ENCODE data around the gene ATP2B2. TPM values are rescaled to one million over a fixed set of nuclear protein-coding genes. Genes with fewer than 3 reads are reported as not detected.

Gene ATP2B2
- polyA plus RNA-seq, 5 donors = 0.03 to 0.24 (median 0.13) TPM; not detected in 1

DNA sequence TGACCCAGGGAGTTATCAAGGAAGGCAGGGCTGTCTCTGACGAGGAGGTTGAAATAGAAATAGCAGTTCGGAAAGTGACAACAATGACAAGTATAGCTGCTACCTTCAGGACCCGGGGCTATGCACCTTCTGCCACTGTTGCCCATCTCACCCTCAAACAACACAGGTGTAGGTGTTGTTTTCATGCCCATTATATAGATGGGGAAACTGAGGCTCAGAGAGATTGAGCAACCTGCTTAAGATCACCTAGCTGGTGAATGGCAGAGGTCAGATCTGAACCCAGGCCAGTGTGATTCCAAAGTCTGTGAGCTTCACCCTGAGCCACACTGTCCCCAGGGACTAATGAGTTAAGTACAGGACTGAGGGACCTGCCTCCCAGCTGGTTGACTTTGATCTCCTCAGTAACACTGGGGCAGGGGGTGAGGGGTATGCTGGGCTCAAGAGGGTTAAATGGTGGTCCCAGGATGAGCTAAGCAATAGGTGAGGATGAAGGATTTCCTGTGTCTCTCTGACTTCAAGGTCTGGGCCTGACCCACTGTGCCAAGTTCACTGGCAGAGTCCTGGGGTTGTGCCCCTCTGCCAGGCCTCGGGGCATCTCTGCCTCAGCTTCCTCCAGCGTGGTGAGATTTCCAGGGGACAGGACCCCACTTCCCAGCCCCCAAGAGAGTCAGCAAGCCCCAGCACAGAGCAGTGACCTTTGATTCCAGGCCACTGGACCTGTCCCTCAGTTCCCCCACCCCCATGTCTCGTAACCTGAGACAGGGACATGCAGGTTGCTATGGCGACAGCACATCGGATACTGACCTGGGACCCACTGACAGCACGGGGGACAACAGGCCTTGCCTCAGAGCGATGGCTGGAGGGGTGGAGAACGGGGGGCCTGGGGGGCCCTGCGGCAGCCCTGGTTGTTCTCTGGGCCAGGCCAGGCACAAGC lies 35.0 kb downstream of the ATP2B2 start:
- DNase-seq = no peak

GRCh38 chr3:10469441-10470119 lies 35.8 kb downstream of the ATP2B2 start:
- no peak for DNase-seq

DNA sequence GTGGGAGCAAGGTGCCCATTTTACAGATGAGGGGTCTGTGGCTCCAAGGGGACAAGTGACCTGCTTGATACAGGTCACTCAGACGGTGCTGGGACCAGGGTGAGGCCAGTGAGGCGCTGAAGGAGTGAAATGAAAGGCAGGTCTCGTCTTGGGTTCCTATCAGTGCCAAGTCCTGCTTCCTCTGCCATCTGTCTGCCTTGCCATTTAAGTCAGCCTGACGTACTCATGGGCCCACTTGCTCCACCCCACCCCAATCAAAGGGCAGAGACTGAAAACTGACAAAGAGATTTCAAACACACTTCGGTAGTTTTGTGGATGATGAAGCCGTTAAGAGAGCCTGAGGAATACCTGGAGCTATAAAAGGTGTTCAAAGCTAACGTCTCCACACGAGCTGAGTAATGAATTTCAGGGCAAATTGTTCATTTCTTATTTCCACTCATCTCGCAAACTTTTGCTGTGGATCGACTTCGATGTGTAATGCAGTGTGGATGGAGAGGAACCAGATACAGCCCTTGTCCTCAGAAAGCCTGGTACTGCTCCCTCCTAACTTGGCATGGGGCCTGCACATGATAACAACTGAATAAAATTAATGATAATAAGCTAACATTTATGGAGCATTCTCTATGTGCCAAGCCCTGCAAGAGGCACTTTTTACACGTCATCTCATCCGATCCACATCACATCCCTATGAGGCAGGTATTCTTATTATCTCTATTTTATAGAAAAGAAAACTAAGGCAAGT lies 36.6 kb downstream of the ATP2B2 start:
- DNase-seq = no peak

- no peak for DNase-seq
Measured at GRCh38 chr3:10467904-10468612, 37.3 kb downstream of the ATP2B2 start.

GRCh38 chr3:10467204-10467603 lies 38.2 kb downstream of the ATP2B2 start:
- DNase-seq = no peak

- no peak for DNase-seq
Measured at GRCh38 chr3:10466186-10466585, 39.2 kb downstream of the ATP2B2 start.

DNA sequence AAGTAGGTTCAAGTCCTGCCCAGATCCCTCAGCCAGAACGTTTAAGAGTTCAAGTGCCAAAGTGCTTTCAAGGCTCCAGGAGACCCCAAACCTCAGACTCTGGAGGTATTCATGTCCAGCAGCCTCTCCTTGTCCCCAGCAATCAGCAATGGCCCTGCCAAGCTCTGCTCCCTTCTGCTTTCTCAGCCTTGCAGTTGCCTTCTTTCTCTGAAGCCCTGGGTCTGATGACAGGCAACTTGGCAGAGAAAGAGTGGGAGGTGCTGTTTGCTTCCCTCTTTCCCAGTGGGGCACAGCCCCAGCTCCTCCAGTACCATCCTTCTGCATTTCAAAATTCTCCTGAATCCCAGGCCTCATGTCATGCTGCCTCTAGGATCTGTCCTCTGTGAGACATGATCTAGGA lies 40.2 kb downstream of the ATP2B2 start:
- DNase-seq = no peak

GRCh38 chr3:10463533-10464434 lies 41.6 kb downstream of the ATP2B2 start:
- no peak for DNase-seq

DNA sequence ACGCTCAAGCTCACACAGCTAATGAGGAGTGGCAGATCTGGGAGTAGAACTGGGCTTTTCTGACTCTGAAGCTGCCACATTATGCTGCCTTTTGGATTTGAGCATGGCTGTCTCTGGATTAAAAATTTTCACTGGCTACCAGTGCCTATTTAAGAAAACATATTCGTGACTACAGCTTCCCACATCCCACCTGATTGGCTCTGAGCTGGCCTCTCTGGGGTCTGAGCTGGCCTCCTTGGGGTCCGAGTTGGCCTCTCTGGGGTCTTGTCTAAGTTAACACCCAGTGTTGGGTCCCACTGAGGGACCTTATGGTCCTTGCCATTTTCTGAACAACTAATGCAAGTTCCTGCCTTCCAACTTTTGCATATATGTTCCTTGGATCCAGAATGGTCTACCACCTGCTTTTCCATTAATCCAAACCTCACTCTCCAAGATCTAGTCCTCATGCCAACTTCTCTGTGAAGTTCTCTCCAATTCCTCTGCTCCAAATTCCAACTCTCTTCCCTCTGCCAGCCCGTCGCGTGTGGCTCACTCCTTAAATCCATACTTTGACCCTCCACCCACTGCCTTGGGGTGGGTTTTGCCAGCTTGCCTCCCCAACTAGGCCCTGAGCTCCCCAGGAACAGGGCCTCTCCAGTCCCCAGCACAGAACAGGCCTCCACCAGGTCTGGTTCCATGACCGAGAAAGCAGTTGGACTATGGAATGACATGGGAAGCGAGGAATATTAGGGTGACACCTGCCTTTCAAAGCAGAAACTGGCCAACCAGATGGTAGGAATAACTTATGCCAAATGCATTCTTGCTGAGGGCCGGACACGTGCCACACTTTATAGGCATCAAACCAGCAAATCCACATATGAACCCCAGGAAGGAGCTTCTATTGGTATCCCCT lies 42.5 kb downstream of the ATP2B2 start:
- DNase-seq = no peak

DNA sequence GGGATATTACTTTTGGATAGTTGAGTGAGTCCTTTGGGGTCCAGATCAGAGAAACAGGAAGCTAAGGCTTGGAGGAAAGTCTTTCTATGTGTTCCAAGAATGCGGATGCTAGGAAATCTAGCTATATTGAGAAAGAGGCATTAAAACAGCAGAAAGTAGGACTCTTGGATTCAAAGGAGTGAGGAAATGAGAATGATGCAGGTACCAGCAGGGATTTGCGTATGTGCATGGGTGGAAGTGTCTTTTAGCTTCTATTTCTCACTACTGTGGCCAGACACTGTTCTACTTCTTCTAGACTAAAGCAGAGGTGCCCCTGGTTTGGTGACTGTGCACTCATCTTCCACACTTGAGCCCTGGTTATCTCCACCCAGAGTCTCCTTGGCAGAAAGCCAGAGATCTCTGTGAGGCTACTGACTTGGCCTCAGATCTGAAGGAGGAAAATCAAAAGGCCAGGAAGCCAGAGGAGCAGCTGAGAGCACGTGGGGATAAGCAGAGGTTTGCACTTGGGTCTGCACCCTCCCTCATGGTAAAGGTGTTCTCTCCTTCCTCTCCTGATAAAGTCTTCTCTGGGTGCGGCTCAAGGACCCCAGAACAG lies 44.3 kb downstream of the ATP2B2 start:
- no peak for DNase-seq

GRCh38 chr3:10459954-10460754 lies 45.2 kb downstream of the ATP2B2 start:
- peak; percentile 31 to 49 for DNase-seq

DNA sequence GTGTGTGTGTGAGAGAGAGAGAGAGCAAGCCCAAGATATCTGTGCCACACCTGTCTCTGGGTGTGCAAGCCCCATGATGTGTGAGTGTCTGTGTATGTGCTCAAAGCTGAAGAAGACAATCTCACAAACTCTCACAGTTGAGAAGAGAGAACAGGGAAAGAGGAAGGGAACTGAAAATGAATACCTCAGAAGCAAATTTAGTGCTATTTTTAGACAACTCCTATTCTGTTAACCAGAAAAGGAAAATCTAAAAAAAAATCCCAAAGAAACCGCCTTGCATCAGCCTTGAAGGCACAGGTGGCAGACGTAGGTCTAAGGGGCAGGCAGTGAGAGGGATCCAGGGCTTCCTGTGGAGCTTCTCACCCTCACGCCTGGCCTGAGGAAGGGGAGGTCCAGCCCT lies 47.8 kb downstream of the ATP2B2 start:
- DNase-seq = no peak

DNA sequence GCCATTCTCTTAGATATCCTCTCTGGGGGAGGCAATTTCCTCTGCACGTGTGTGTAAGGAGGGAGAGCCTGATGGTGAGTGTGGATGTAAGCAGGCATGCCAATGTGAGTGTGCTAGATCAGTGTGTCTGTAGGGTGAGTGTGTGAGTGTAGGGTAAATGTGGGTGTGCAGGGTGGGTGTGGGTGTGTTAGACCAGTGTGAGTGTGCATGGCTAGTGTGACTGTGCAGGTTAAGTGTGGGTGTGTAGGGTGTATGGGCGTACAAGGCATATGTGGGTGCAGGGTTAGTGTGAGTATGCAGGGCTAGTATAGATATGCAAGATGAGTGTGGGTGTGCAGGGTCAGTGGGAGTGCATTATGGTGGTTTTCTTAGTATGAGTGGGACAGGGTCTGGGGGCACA lies 48.4 kb downstream of the ATP2B2 start:
- no peak for DNase-seq

DNA sequence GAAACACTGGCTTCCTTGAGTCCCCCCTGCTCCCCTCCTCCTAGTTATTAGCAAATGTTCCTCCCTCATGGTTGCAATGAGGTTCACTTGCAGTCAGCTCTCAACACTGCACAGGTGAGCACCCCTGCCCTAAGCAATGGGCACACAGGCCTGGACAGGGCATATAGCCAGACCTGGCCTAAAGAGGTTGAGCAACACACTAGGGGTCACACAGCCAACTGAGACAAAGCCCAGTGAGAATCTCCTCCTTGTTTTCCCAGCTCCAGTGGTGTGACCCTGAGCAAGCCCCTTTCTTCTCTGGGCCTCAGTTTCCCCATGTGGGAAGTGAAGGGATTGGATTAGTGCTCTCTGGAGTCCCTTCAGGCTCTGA lies 49.9 kb downstream of the ATP2B2 start:
- DNase-seq = no peak

GRCh38 chr3:10454907-10455544 lies 50.4 kb downstream of the ATP2B2 start:
- DNase-seq = no peak

- no peak for DNase-seq
Measured at GRCh38 chr3:10453431-10454163, 51.8 kb downstream of the ATP2B2 start.
